ENCODE data around the gene DCLRE1A.

DNA sequence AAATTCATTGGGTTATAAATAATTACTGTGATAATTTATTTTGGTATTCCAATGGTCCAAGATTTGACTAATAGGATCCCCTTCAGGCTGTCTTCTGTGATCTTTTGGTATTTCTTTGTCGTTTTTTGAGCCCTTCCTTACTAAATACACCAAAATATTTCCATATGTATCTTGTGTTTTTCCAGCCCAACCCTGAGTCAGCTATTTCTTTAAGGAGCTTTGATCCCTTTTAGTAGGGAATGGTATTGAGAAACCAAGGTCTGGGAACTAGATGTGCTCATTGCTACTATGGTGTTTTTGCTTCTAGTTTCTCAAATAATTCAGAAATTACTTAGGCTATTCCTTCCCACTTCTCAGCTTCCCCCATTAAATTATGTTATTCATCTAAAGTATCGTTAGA is 15.9 kb upstream of the DCLRE1A start:
- TF ChIP-seq, protein P1, sequence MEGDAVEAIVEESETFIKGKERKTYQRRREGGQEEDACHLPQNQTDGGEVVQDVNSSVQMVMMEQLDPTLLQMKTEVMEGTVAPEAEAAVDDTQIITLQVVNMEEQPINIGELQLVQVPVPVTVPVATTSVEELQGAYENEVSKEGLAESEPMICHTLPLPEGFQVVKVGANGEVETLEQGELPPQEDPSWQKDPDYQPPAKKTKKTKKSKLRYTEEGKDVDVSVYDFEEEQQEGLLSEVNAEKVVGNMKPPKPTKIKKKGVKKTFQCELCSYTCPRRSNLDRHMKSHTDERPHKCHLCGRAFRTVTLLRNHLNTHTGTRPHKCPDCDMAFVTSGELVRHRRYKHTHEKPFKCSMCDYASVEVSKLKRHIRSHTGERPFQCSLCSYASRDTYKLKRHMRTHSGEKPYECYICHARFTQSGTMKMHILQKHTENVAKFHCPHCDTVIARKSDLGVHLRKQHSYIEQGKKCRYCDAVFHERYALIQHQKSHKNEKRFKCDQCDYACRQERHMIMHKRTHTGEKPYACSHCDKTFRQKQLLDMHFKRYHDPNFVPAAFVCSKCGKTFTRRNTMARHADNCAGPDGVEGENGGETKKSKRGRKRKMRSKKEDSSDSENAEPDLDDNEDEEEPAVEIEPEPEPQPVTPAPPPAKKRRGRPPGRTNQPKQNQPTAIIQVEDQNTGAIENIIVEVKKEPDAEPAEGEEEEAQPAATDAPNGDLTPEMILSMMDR (IDR thresholded peaks at IDR 0.05; ENCODE audit: low read depth, low read length), result no peak
- TF ChIP-seq EZH2phosphoT487 (IDR thresholded peaks at IDR 0.05; ENCODE audit: low read depth), result no peak

All from OCI-LY3 (cell line).